ENCODE results near the gene HOXA9. TPM values are rescaled to one million over a fixed set of nuclear protein-coding genes. Genes with fewer than 3 reads are reported as not detected.

The HOXA9 gene
- total and polyA plus RNA-seq, 2 experiments from 2014 or later = 3.6 to 4.4 TPM

DNA sequence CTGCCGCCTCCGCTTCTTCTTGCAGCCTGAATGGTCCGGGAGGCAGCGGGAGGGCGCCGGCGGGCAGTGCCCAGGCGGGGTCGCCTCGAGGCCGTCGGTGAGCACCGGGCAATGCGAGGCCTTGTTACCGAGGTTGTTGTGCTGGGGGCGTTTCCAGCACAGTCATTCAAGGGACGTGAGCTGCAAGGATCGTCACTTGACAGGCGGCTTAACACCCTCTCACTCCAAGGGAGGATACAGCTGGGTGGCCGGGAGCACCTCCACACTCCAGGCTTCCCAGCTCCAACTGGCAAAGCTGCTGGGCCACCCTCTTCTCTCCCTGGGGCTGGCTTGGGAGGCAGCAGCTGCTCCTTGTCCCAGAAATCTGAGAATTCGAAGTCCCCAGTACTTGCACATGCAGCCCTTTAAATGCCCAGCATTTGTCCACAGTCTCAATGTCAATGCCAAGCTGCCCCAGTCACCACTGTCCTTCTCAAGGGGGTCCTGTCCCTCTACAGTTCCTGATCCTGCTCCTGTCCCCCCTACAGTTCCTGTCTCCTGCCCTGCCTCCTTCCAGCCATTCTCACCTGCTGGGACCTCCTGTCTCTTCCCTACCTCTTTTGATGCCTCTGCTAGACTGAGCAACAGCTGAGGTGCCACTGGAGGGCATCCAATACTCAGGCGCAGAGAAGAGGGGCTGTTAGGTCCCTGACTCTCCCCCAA, 24.1 kb upstream of the HOXA9 start:
- no peak for DNase-seq (ENCODE audit: low spot score)
- Histone ChIP-seq H3K27ac (peak overlapping the region; percentile 97), H3K27me3 (peaks cover 97% of the 10 kb centered on the region), H3K36me3 (replicated peaks; ENCODE audit: insufficient read depth, low read depth) (no peaks in the 10 kb centered on the region), H4K20me1 (ENCODE audit: insufficient read depth, poor library complexity, severe bottlenecking) (peaks cover 3% of the 10 kb centered on the region), H3K9me2 (replicated peaks; ENCODE audit: insufficient read depth) (no peaks in the 10 kb centered on the region), H3K4me1 (ENCODE audit: insufficient read depth) (peaks cover 35% of the 10 kb centered on the region), H3K79me2 (peaks cover 95% of the 10 kb centered on the region), H2AFZ (no peak overlapping the region), H3K4me3 (peak overlapping the region; percentile 38), H3K9me3 (ENCODE audit: low read depth) (no peaks in the 10 kb centered on the region), H3K4me2 (peak overlapping the region; percentile 96)
- TF ChIP-seq, protein P1, sequence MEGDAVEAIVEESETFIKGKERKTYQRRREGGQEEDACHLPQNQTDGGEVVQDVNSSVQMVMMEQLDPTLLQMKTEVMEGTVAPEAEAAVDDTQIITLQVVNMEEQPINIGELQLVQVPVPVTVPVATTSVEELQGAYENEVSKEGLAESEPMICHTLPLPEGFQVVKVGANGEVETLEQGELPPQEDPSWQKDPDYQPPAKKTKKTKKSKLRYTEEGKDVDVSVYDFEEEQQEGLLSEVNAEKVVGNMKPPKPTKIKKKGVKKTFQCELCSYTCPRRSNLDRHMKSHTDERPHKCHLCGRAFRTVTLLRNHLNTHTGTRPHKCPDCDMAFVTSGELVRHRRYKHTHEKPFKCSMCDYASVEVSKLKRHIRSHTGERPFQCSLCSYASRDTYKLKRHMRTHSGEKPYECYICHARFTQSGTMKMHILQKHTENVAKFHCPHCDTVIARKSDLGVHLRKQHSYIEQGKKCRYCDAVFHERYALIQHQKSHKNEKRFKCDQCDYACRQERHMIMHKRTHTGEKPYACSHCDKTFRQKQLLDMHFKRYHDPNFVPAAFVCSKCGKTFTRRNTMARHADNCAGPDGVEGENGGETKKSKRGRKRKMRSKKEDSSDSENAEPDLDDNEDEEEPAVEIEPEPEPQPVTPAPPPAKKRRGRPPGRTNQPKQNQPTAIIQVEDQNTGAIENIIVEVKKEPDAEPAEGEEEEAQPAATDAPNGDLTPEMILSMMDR (IDR thresholded peaks at IDR 0.05; ENCODE audit: poor library complexity) = no peak
- TF ChIP-seq EZH2 (IDR thresholded peaks at IDR 0.05; ENCODE audit: borderline replicate concordance) (no peak), EZH2phosphoT487 (IDR thresholded peaks at IDR 0.05; ENCODE audit: low read depth, severe bottlenecking, unreplicated experiment) (no peak)
- 9% methylated on average over 22 of the region's 22 CpGs for WGBS (ENCODE audit: low lambda C conversion rate, missing lambda C conversion rate)

DNA sequence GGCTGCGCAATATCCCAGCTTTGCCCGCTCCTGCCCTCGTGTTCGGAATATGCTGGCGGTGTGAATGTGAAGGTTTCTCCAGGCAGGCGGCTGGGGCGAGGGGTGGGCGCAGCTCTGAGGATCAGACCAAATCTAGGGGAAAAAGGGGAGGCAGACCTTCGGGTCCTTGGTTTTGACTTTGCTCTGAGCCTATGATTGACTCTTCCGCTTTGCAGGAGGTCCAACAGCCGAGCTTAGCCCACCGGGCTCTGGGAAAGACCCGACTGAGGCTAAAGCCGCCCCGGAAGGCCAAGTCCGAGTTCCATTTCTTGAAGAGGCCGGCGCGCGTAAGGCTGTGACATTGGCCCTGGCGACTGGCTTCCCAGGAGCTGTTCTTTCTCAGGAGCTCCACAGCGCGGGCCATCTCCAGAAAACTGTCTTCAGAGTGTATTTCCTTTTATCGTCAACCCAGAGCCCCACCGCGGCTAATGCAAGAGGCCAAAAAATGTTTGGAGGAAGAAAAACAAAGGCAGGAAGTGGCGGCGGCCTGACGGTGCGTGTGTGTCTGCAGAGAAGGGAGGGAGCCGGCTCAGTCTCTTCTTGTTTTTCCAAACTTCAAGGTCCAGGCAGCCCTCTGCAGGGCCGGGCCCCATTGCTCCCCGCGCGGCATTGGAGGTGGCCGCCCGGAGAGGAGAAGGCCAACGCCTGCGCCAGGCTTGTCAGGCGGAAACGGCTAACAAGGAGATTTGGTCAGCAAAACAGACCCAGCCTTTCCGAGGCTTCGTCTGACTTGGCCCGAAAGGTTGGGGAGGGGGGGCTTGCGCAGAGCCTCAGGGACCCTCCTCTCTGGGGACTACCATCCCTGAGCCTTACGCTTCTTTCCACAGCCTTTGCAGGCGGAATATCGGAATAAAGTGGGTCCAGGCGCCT, 23.3 kb upstream of the HOXA9 start:
- 5% methylated on average over 45 of the region's 49 CpGs for WGBS (ENCODE audit: low lambda C conversion rate, missing lambda C conversion rate)
- Histone ChIP-seq H3K36me3 (replicated peaks; ENCODE audit: insufficient read depth, low read depth) (no peaks in the 10 kb centered on the region), H3K27me3 (peaks cover 95% of the 10 kb centered on the region), H3K79me2 (peaks cover 95% of the 10 kb centered on the region), H3K9me2 (replicated peaks; ENCODE audit: insufficient read depth) (no peaks in the 10 kb centered on the region), H3K27ac (peak overlapping the region; percentile 97), H3K9me3 (ENCODE audit: low read depth) (no peaks in the 10 kb centered on the region), H4K20me1 (ENCODE audit: insufficient read depth, poor library complexity, severe bottlenecking) (no peaks in the 10 kb centered on the region), H2AFZ (no peak overlapping the region), H3K4me2 (peak overlapping the region; percentile 96), H3K4me3 (peak overlapping the region; percentile 38), H3K4me1 (ENCODE audit: insufficient read depth) (peaks cover 35% of the 10 kb centered on the region)
- no peak for DNase-seq (ENCODE audit: low spot score)
- TF ChIP-seq EZH2 (IDR thresholded peaks at IDR 0.05; ENCODE audit: borderline replicate concordance) (peak; percentile 18), EZH2phosphoT487 (IDR thresholded peaks at IDR 0.05; ENCODE audit: low read depth, severe bottlenecking, unreplicated experiment) (peak; percentile 60)
- TF ChIP-seq, protein P1 (IDR thresholded peaks at IDR 0.05; ENCODE audit: poor library complexity) = no peak

DNA sequence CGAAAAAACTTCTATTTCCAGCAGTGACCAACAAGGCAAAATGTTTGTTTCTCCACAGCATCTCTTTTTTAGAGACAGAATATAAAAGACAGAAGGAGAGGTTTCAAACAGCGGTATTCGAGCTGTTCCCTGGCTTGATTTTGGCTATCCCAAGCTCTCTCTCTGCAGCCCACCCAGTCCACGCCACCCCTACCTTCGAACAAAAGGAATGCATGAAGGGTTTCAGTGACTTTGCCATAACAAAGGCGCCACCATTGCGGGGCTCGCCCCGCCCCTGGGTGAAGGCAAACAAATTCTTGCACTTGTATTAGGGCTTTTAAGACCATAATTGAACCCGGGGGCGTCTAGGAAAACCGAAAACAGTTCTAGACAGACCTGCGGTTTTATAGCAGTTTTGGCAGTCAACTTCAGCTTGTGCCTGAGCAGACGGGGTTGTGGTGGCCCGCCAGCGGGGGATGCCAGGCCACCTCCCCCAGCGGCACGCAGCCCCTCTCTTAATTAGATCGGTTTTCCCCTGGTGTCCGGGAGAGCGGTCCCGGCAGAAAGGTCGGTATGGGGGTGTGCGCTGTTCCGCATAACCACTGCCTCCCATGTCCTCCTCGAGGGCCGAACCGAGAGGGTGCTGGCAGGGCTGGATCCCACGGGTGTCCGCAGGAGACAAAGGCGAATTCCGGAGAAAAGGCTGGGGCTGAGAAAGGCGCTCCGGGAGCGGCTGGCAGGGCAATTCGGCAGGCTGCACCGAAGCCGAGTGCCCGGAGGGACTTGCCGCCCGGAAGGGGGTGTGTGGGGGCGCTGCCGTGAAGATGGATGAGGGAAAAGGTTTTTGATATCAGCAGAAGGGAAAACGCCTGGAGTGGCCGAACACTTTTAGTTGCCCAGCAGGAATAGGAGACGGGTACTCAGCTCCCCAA, 22.4 kb upstream of the HOXA9 start:
- Histone ChIP-seq H3K4me1 (ENCODE audit: insufficient read depth) (peaks cover 36% of the 10 kb centered on the region), H3K36me3 (replicated peaks; ENCODE audit: insufficient read depth, low read depth) (no peaks in the 10 kb centered on the region), H3K27me3 (peaks cover 95% of the 10 kb centered on the region), H3K4me3 (peak overlapping the region; percentile 38), H3K9me2 (replicated peaks; ENCODE audit: insufficient read depth) (no peaks in the 10 kb centered on the region), H3K79me2 (peaks cover 95% of the 10 kb centered on the region), H3K27ac (peak overlapping the region; percentile 97), H4K20me1 (ENCODE audit: insufficient read depth, poor library complexity, severe bottlenecking) (no peaks in the 10 kb centered on the region), H3K9me3 (ENCODE audit: low read depth) (no peaks in the 10 kb centered on the region), H3K4me2 (peak overlapping the region; percentile 96), H2AFZ (no peak overlapping the region)
- 11% methylated on average over 42 of the region's 46 CpGs for WGBS (ENCODE audit: low lambda C conversion rate, missing lambda C conversion rate)
- DNase-seq (ENCODE audit: low spot score) = no peak
- TF ChIP-seq, protein P1 (IDR thresholded peaks at IDR 0.05; ENCODE audit: poor library complexity) = no peak
- TF ChIP-seq EZH2 (IDR thresholded peaks at IDR 0.05; ENCODE audit: borderline replicate concordance) = peak; percentile 87
- peak; percentile 54 for TF ChIP-seq EZH2phosphoT487 (IDR thresholded peaks at IDR 0.05; ENCODE audit: low read depth, severe bottlenecking, unreplicated experiment)

All from hepatocyte (in vitro differentiated cells).